ENCODE measurements around the gene POP5.
"Not testable (repeated sequence)": the region's sequence is repeated elsewhere in the genome, so short reads cannot be mapped to it uniquely, and the experiment has no call there.

POP5 gene

GRCh38 chr12:120536064-120536791 is 45.0 kb downstream of the POP5 start:
- no peak for DNase-seq

GRCh38 chr12:120534703-120535655 is 46.2 kb downstream of the POP5 start:
- DNase-seq, result no peak

- peak; percentile 78 for DNase-seq
Observed at GRCh38 chr12:120534203-120534702, 46.9 kb downstream of the POP5 start, which contains the start of gene RNF10. Gene RNF10, plus strand, starts transcription at chr12:120534356. Its CDS starts 456 bp downstream, at chr12:120534812.

GRCh38 chr12:120532701-120533238 is 48.4 kb downstream of the POP5 start:
- DNase-seq, result no peak

GRCh38 chr12:120530418-120530761 is 50.8 kb downstream of the POP5 start:
- not testable (repeated sequence) for DNase-seq

GRCh38 chr12:120529641-120530417 is 51.4 kb downstream of the POP5 start:
- DNase-seq, result peak; percentile 44

GRCh38 chr12:120528861-120529525 is 52.2 kb downstream of the POP5 start, which contains the start of gene COQ5:
Gene COQ5, minus strand, starts transcription at chr12:120529158. Its CDS starts 17 bp downstream, at chr12:120529141.
- peak; percentile 61 for DNase-seq
